ENCODE results near the gene ITGA2B. TPM values are rescaled to one million over a fixed set of nuclear protein-coding genes. Genes with fewer than 3 reads are reported as not detected.

ITGA2B gene
- total RNA-seq, 6 donors from 2014 or later: 3.0 to 18.1 (median 7.5) TPM

DNA sequence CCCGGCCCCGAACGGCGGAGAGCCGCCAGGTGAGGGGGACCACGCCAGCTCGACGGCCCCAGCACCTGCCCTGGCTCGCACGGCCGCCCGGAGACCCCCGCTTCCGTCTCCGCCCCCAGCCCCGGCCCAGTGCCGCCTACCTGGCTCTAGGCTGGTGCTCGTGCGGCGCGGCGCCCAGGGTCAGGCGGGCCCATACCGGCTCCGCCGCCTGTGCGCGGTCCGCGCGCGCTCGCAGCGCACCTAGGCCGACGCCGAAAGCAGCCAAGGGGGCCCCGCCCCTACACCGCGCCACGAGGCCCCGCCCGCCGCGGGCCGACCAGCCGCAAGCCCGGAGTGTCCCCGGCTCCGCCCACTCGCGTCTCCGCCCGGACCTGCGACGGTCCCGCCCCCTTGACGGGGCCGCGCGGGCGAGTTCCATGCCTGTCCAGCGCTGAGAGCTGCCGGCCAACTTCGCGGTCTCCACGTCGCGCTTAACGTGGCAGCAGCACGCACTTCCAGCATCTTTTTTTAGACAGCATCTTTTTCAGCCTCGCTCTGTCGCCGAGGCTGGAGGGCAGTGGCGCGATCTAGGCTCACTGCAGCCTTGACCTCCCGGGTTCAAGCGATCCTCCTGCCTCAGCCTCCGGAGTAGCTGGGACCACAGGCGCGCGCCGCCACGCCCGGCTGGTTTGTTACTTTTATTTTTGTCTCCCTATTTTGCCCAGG, 64.7 kb downstream of the ITGA2B start, which contains the start of gene SLC25A39:
SLC25A39 (minus strand) TSS at position 253 of the 705 bp plus-strand sequence. CDS start 1,261 bp downstream, outside the sequence.
- TF ChIP-seq EP300 (IDR thresholded peaks at IDR 0.05) (no peak), POLR2A (IDR thresholded peaks at IDR 0.05) (peak in 3 of 4 donors; percentile 43 to 80 (median 58)), POLR2AphosphoS5 (IDR thresholded peaks at IDR 0.05) (peak in 1 of 2 donors; percentile 81)
- TF ChIP-seq, protein P1, sequence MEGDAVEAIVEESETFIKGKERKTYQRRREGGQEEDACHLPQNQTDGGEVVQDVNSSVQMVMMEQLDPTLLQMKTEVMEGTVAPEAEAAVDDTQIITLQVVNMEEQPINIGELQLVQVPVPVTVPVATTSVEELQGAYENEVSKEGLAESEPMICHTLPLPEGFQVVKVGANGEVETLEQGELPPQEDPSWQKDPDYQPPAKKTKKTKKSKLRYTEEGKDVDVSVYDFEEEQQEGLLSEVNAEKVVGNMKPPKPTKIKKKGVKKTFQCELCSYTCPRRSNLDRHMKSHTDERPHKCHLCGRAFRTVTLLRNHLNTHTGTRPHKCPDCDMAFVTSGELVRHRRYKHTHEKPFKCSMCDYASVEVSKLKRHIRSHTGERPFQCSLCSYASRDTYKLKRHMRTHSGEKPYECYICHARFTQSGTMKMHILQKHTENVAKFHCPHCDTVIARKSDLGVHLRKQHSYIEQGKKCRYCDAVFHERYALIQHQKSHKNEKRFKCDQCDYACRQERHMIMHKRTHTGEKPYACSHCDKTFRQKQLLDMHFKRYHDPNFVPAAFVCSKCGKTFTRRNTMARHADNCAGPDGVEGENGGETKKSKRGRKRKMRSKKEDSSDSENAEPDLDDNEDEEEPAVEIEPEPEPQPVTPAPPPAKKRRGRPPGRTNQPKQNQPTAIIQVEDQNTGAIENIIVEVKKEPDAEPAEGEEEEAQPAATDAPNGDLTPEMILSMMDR (IDR thresholded peaks at IDR 0.05): peak in 1 of 6 experiments; percentile 54
- Histone ChIP-seq H3K27me3 (no peaks in the 10 kb centered on the region), H3K4me3 (peak within 1 kb of the TSS; percentile 78 to 100 (median 96)), H3K27ac (peak within 1 kb of the TSS; percentile 88 to 96 (median 88)), H3K9me3 (no peaks in the 10 kb centered on the region), H3K36me3 (peaks cover 9 to 29% (median 23%) of the 10 kb centered on the region in 4 donors), H3K4me1 (peaks cover 23 to 40% (median 27%) of the 10 kb centered on the region in 4 donors)
- peak; percentile 96 to 100 for DNase-seq
- WGBS, 2 donors: 0 to 1% methylated on average over 14 to 44 of the region's 85 CpGs
- ATAC-seq (ENCODE audit: low FRiP score in 2 of 2): peak; percentile 94 to 96

GRCh38 chr17:44324092-44324570, 65.3 kb downstream of the ITGA2B start:
- H3K27me3 ChIP-seq: no peaks in the 10 kb centered on the region
- peak overlapping the region; percentile 78 to 100 (median 96) for H3K4me3 ChIP-seq
- peaks cover 23 to 40% (median 27%) of the 10 kb centered on the region in 4 donors for H3K4me1 ChIP-seq
- ATAC-seq (ENCODE audit: low FRiP score in 2 of 2) (no peak), DNase-seq (no peak)
- H3K9me3 ChIP-seq: no peaks in the 10 kb centered on the region
- TF ChIP-seq, protein P1 (IDR thresholded peaks at IDR 0.05): peak in 1 of 6 experiments; percentile 13
- TF ChIP-seq EP300 (IDR thresholded peaks at IDR 0.05) (no peak), POLR2A (IDR thresholded peaks at IDR 0.05) (no peak)
- WGBS, 2 donors: 3% methylated on average over 32 of the region's 38 CpGs; no CpG with 5 or more reads in 1 of the 2 donors
- peaks cover 9 to 35% (median 29%) of the 10 kb centered on the region in 4 donors for H3K36me3 ChIP-seq
- H3K27ac ChIP-seq: peak overlapping the region; percentile 88 to 96 (median 88)

DNA sequence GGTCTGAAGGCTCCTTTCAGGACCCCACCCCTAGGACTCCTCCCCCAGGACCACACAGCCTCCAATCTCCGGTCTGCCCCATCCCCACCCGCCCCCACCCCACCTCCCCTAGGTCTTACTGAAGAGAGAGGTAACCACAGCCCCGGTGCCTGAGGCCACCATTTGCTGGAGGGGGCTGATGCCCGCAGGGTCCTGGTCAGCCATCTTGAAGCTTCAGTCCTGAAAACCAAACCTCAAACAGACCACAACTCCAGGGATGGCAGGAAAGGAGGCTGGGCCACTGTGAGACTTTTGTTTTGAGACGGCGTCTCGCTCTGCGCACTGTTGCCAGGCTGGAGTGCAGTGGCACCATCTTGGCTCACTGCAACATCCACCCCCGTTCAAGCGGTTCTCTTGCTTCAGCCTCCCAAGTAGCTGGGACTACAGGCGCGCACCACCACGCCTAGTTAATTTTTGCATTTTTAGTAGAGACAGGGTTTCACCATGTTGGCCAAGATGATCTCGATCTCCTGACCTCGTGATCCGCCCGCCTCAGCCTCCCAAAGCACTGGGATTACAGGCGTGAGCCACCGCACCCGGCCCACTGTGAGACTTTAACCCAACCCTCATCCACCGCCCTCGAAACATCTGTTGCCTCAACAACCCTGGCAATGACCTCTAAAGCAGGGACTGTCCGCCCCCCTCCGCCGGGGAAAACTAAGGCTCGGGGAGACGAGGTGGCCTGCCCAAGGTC, 65.9 kb downstream of the ITGA2B start:
- Histone ChIP-seq H3K27ac (peak overlapping the region in 1 of 4 donors; percentile 96), H3K9me3 (no peaks in the 10 kb centered on the region), H3K27me3 (no peaks in the 10 kb centered on the region), H3K4me1 (peaks cover 23 to 40% (median 27%) of the 10 kb centered on the region in 4 donors), H3K4me3 (peak overlapping the region; percentile 78 to 100 (median 96)), H3K36me3 (peaks cover 9 to 35% (median 29%) of the 10 kb centered on the region in 4 donors)
- DNase-seq (no peak), ATAC-seq (ENCODE audit: low FRiP score in 2 of 2) (no peak)
- TF ChIP-seq EP300 (IDR thresholded peaks at IDR 0.05) (no peak), POLR2A (IDR thresholded peaks at IDR 0.05) (no peak), POLR2AphosphoS5 (IDR thresholded peaks at IDR 0.05) (no peak)
- TF ChIP-seq, protein P1 (IDR thresholded peaks at IDR 0.05): no peak
- 69 to 78% methylated on average over 21 to 27 of the region's 27 CpGs for WGBS, 2 donors

DNA sequence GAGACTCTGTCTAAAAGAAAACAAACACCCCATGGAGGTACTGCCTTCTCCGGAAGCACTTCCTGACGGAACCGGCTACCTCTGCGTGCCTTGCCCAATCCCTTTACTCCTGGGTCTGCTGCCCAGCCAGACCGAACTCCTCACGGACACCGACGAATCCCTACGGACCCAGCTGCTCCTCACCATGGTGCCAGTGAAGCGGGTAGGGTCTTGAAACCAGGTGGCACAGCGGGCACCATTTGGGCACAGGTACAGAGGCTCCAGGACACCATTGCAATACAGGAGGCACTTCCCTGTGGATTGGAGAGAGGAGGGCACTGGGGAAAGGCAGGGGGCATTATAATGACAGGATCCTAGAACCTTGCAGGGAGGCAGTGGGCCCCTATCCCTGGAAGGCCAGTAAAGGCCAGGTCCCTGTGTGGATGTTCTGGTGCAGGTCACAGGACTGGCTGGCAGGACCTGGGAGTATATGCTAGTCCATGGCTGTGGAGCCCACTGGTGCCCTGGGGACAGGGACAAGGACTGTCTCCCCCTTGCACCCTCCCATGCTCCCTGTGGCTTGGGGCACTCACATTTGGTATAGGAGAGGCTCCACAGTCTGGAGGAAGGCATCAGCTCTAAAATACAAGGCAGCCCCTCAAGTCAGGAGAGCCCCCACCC, 67.1 kb downstream of the ITGA2B start:
- Histone ChIP-seq H3K4me1 (peaks cover 23 to 39% (median 26%) of the 10 kb centered on the region in 4 donors), H3K4me3 (no peak overlapping the region), H3K27me3 (no peaks in the 10 kb centered on the region), H3K27ac (no peak overlapping the region), H3K36me3 (peaks cover 9 to 35% (median 29%) of the 10 kb centered on the region in 4 donors), H3K9me3 (no peaks in the 10 kb centered on the region)
- TF ChIP-seq POLR2A (IDR thresholded peaks at IDR 0.05) (no peak), POLR2AphosphoS5 (IDR thresholded peaks at IDR 0.05) (no peak)
- ATAC-seq (ENCODE audit: low FRiP score in 2 of 2) (no peak), DNase-seq (no peak)
- 95 to 96% methylated on average over 10 to 11 of the region's 11 CpGs for WGBS, 2 donors

Small RNA genes lying within 50 kb of the gene (small RNA-seq; reads per million reads assigned to genes)
- gene RN7SL258P: 0 reads per million in 4 donors

Other genes starting within 250 kb of the ITGA2B start
- gene HROB, start 247.7 kb downstream of the ITGA2B start, total RNA-seq: 1 to 10 TPM in 4 of 6 donors, under 1 TPM in 2; 0.89 to 1.4 (median 1.0) TPM
- gene ASB16, start 218.9 kb downstream of the ITGA2B start, total RNA-seq: under 1 TPM in 1 of 6 donors, not detected in 5; 0.11 TPM
- gene TMUB2, start 202.7 kb downstream of the ITGA2B start, total RNA-seq: 10 to 100 TPM; 28.5 to 46.1 (median 34.9) TPM
- 10 to 100 TPM; 41.4 to 79.0 (median 46.9) TPM for gene ATXN7L3, start 189.8 kb downstream of the ITGA2B start, total RNA-seq
- 10 to 100 TPM; 41.2 to 94.3 (median 67.6) TPM for gene UBTF, start 170.0 kb downstream of the ITGA2B start, total RNA-seq
- 1 to 10 TPM in 3 of 6 donors, under 1 TPM in 2, not detected in 1; 0.46 to 6.3 (median 1.0) TPM for gene SLC4A1, start 121.5 kb downstream of the ITGA2B start, total RNA-seq
- 1 to 10 TPM in 2 of 6 donors, under 1 TPM in 1, not detected in 3; 0.13 to 2.6 (median 1.0) TPM for gene RUNDC3A, start 81.0 kb downstream of the ITGA2B start, total RNA-seq
- gene SLC25A39, start 64.8 kb downstream of the ITGA2B start, total RNA-seq: 100 to 1,000 TPM in 3 of 6 donors, 10 to 100 TPM in 3; 56.8 to 144 (median 98.6) TPM
- 1,000 to 10,000 TPM in 4 of 6 donors, 100 to 1,000 TPM in 2; 439 to 1,887 (median 1,220) TPM for gene GRN, start 44.3 kb downstream of the ITGA2B start, total RNA-seq
- gene FAM171A2, start 25.8 kb downstream of the ITGA2B start, total RNA-seq: 1 to 10 TPM in 2 of 6 donors, under 1 TPM in 3, not detected in 1; 0.61 to 4.6 (median 0.98) TPM
- 10 to 100 TPM; 27.2 to 74.5 (median 44.1) TPM for gene GPATCH8, start 113.8 kb upstream of the ITGA2B start, total RNA-seq
- 10 to 100 TPM in 2 of 6 donors, 1 to 10 TPM in 4; 4.2 to 12.9 (median 7.5) TPM for gene FZD2, start 167.8 kb upstream of the ITGA2B start, total RNA-seq

Measured in upper lobe of left lung (tissue), 6 donors.